ENCODE data around the gene MRPS27.

Gene MRPS27

GRCh38 chr5:72319976-72320752 lies at the start of gene MRPS27, which contains the start of gene PTCD2:
Gene MRPS27, minus strand, starts transcription at chr5:72320240. Its CDS starts 19 bp downstream, at chr5:72320221.
Gene PTCD2, plus strand, starts transcription at chr5:72320373. Its CDS starts 10 bp downstream, at chr5:72320383.
- Mint-ChIP-seq H3K9me3 (no peaks in the 10 kb centered on the region), H3K36me3 (ENCODE audit: low read depth) (peaks cover 47% of the 10 kb centered on the region), H3K27ac (peak within 1 kb of the TSS; percentile 96), H3K4me1 (peaks cover 37% of the 10 kb centered on the region), H3K4me3 (peak within 1 kb of the TSS; percentile 98), H3K27me3 (no peaks in the 10 kb centered on the region)
- DNase-seq: peak; percentile 90
- ATAC-seq: peak; percentile 100

- ATAC-seq: no peak
- DNase-seq: no peak
- no peaks in the 10 kb centered on the region for H3K27me3 Mint-ChIP-seq
- H3K9me3 Mint-ChIP-seq: no peaks in the 10 kb centered on the region
- peaks cover 16% of the 10 kb centered on the region for H3K36me3 Mint-ChIP-seq (ENCODE audit: low read depth)
- no peaks in the 10 kb centered on the region for H3K4me1 Mint-ChIP-seq
- H3K27ac Mint-ChIP-seq: no peak overlapping the region
- H3K4me3 Mint-ChIP-seq: no peak overlapping the region
Measured at GRCh38 chr5:72369711-72370110, 49.7 kb upstream of the MRPS27 start.

GRCh38 chr5:72369301-72369700 lies 49.3 kb upstream of the MRPS27 start:
- peaks cover 16% of the 10 kb centered on the region for H3K36me3 Mint-ChIP-seq (ENCODE audit: low read depth)
- H3K27ac Mint-ChIP-seq: no peak overlapping the region
- no peak for ATAC-seq
- H3K4me3 Mint-ChIP-seq: no peak overlapping the region
- DNase-seq: no peak
- no peaks in the 10 kb centered on the region for H3K9me3 Mint-ChIP-seq
- H3K4me1 Mint-ChIP-seq: no peaks in the 10 kb centered on the region
- H3K27me3 Mint-ChIP-seq: no peaks in the 10 kb centered on the region

GRCh38 chr5:72368271-72368670 lies 48.2 kb upstream of the MRPS27 start:
- no peak overlapping the region for H3K4me3 Mint-ChIP-seq
- no peak for ATAC-seq
- H3K9me3 Mint-ChIP-seq: no peaks in the 10 kb centered on the region
- no peak for DNase-seq
- peaks cover 16% of the 10 kb centered on the region for H3K36me3 Mint-ChIP-seq (ENCODE audit: low read depth)
- H3K4me1 Mint-ChIP-seq: no peaks in the 10 kb centered on the region
- H3K27me3 Mint-ChIP-seq: no peaks in the 10 kb centered on the region
- H3K27ac Mint-ChIP-seq: no peak overlapping the region

- peak; percentile 63 for ATAC-seq
- no peak overlapping the region for H3K4me3 Mint-ChIP-seq
- H3K27me3 Mint-ChIP-seq: no peaks in the 10 kb centered on the region
- H3K4me1 Mint-ChIP-seq: no peaks in the 10 kb centered on the region
- no peak overlapping the region for H3K27ac Mint-ChIP-seq
- peak; percentile 13 for DNase-seq
- no peaks in the 10 kb centered on the region for H3K9me3 Mint-ChIP-seq
- peaks cover 30% of the 10 kb centered on the region for H3K36me3 Mint-ChIP-seq (ENCODE audit: low read depth)
Measured at GRCh38 chr5:72366324-72366976, 46.4 kb upstream of the MRPS27 start.

GRCh38 chr5:72364951-72365350 lies 44.9 kb upstream of the MRPS27 start:
- H3K36me3 Mint-ChIP-seq (ENCODE audit: low read depth): peaks cover 28% of the 10 kb centered on the region
- no peak overlapping the region for H3K4me3 Mint-ChIP-seq
- H3K9me3 Mint-ChIP-seq: no peaks in the 10 kb centered on the region
- no peaks in the 10 kb centered on the region for H3K27me3 Mint-ChIP-seq
- DNase-seq (no peak), ATAC-seq (no peak)
- no peaks in the 10 kb centered on the region for H3K4me1 Mint-ChIP-seq
- no peak overlapping the region for H3K27ac Mint-ChIP-seq

- no peaks in the 10 kb centered on the region for H3K27me3 Mint-ChIP-seq
- no peaks in the 10 kb centered on the region for H3K9me3 Mint-ChIP-seq
- ATAC-seq: no peak
- no peaks in the 10 kb centered on the region for H3K4me1 Mint-ChIP-seq
- H3K4me3 Mint-ChIP-seq: no peak overlapping the region
- peaks cover 34% of the 10 kb centered on the region for H3K36me3 Mint-ChIP-seq (ENCODE audit: low read depth)
- no peak for DNase-seq
- H3K27ac Mint-ChIP-seq: no peak overlapping the region
Measured at GRCh38 chr5:72364171-72364570, 44.1 kb upstream of the MRPS27 start.

- H3K36me3 Mint-ChIP-seq (ENCODE audit: low read depth): peaks cover 37% of the 10 kb centered on the region
- H3K4me3 Mint-ChIP-seq: no peak overlapping the region
- H3K27me3 Mint-ChIP-seq: no peaks in the 10 kb centered on the region
- no peaks in the 10 kb centered on the region for H3K9me3 Mint-ChIP-seq
- no peak overlapping the region for H3K27ac Mint-ChIP-seq
- no peaks in the 10 kb centered on the region for H3K4me1 Mint-ChIP-seq
- DNase-seq (no peak), ATAC-seq (no peak)
Measured at GRCh38 chr5:72363166-72363802, 43.2 kb upstream of the MRPS27 start.

GRCh38 chr5:72359886-72360285 lies 39.8 kb upstream of the MRPS27 start:
- Mint-ChIP-seq H3K27me3 (no peaks in the 10 kb centered on the region), H3K9me3 (no peaks in the 10 kb centered on the region), H3K27ac (no peak overlapping the region), H3K36me3 (ENCODE audit: low read depth) (peaks cover 36% of the 10 kb centered on the region), H3K4me3 (no peak overlapping the region), H3K4me1 (no peaks in the 10 kb centered on the region)
- ATAC-seq: no peak
- no peak for DNase-seq

GRCh38 chr5:72358925-72359324 lies 38.9 kb upstream of the MRPS27 start:
- ATAC-seq (no peak), DNase-seq (no peak)
- Mint-ChIP-seq H3K36me3 (ENCODE audit: low read depth) (peaks cover 39% of the 10 kb centered on the region), H3K4me1 (no peaks in the 10 kb centered on the region), H3K4me3 (no peak overlapping the region), H3K27me3 (no peaks in the 10 kb centered on the region), H3K27ac (no peak overlapping the region), H3K9me3 (no peaks in the 10 kb centered on the region)

- Mint-ChIP-seq H3K27me3 (no peaks in the 10 kb centered on the region), H3K4me1 (no peaks in the 10 kb centered on the region), H3K36me3 (ENCODE audit: low read depth) (peaks cover 40% of the 10 kb centered on the region), H3K9me3 (no peaks in the 10 kb centered on the region), H3K4me3 (no peak overlapping the region), H3K27ac (no peak overlapping the region)
- ATAC-seq (no peak), DNase-seq (no peak)
Measured at GRCh38 chr5:72356361-72356760, 36.3 kb upstream of the MRPS27 start.

GRCh38 chr5:72355706-72356299 lies 35.8 kb upstream of the MRPS27 start:
- Mint-ChIP-seq H3K9me3 (no peaks in the 10 kb centered on the region), H3K27ac (no peak overlapping the region), H3K27me3 (no peaks in the 10 kb centered on the region), H3K4me1 (no peaks in the 10 kb centered on the region), H3K36me3 (ENCODE audit: low read depth) (peaks cover 42% of the 10 kb centered on the region), H3K4me3 (no peak overlapping the region)
- DNase-seq (no peak), ATAC-seq (no peak)

GRCh38 chr5:72353046-72353445 lies 33.0 kb upstream of the MRPS27 start:
- Mint-ChIP-seq H3K4me1 (peaks cover 8% of the 10 kb centered on the region), H3K27me3 (no peaks in the 10 kb centered on the region), H3K4me3 (no peak overlapping the region), H3K9me3 (no peaks in the 10 kb centered on the region), H3K36me3 (ENCODE audit: low read depth) (peaks cover 29% of the 10 kb centered on the region), H3K27ac (no peak overlapping the region)
- DNase-seq: no peak
- ATAC-seq: no peak

GRCh38 chr5:72352616-72353015 lies 32.6 kb upstream of the MRPS27 start:
- ATAC-seq: no peak
- H3K27ac Mint-ChIP-seq: no peak overlapping the region
- H3K4me3 Mint-ChIP-seq: no peak overlapping the region
- no peaks in the 10 kb centered on the region for H3K27me3 Mint-ChIP-seq
- no peaks in the 10 kb centered on the region for H3K9me3 Mint-ChIP-seq
- peaks cover 11% of the 10 kb centered on the region for H3K4me1 Mint-ChIP-seq
- peaks cover 27% of the 10 kb centered on the region for H3K36me3 Mint-ChIP-seq (ENCODE audit: low read depth)
- DNase-seq: no peak
